AG04449 (cell line): ENCODE measurements around the gene NXPH4.

Experiments used
- CTCF ChIA-PET: fragments of 350-600 bp; formaldehyde crosslinking; extraction: SDS; loops from one replicate; lab custom pipeline; 2021; ENCODE audit warnings: antibody characterized with exemption; lab: Yijun Ruan, JAX
- POLR2A ChIA-PET: fragments of 400-600, 350-600 bp; formaldehyde crosslinking; extraction: SDS; loops from one replicate; lab custom pipeline; 2020; ENCODE audit warnings: antibody characterized with exemption, inconsistent platforms; lab: Yijun Ruan, JAX
- DNase-seq: peaks from one replicate; pipeline ENCODE4 v3.0.0-alpha.2; 2010; ENCODE audit warnings: low read depth, low spot score
- H3K4me3 ChIP-seq: 2 replicates; pipeline ENCODE4 v1.5.1; 2011; ENCODE audit warnings: low read depth, mild to moderate bottlenecking, control low read depth, low read length
- TF ChIP-seq, protein P1 (sequence below): IDR thresholded peaks from one replicate; pipeline ENCODE4 v1.5.1; 2011; ENCODE audit warnings: mild to moderate bottlenecking, moderate library complexity, low read length, control low read depth, inconsistent platforms; ENCODE audit not compliant: insufficient read depth; ENCODE audit errors: missing control alignments

Gene NXPH4

DNA sequence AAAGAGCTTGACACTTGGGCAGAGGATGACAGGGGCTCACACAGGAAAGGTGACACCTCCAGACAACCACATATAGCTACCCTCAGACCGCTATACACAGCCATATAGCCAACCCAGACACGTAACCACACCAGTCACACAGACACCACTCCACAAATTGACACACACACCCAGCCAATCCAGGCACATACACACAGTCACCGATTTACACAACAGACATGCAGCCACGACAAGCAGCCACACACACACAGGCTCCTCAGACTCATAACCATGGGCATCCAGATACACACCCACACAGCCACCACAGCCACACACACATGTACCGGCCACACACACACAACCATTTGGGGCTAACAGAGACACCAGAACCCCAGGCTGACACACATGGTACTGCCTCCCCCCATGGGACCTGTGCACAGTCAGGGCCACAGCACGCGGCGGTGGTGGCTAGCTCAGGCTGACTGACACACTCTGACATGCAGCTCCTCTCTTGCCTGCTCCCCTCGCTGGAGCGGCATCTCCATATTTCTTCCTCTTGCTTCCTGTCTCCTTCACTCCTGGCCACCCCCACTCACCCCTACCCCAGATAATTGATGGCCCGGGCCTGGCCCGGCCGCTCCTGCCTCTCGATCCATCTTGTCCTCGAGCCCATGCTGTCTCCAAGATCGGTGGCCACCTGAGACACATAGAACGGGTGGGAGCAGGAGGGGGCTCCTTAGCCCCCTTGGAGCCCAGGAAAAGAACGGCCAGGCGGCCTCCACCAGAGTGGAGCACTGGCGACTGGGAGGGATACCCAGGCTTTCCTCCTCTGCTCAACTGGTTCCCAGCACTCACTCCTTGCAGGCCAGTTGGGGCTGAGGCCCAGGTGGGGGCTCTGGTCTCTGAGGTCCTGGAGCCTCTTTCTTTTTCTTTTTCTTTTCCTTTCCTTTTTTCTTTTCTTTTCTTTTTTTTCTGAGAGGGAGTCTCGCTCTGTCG is 6.9 kb downstream of the NXPH4 start:
- TF ChIP-seq, protein P1, sequence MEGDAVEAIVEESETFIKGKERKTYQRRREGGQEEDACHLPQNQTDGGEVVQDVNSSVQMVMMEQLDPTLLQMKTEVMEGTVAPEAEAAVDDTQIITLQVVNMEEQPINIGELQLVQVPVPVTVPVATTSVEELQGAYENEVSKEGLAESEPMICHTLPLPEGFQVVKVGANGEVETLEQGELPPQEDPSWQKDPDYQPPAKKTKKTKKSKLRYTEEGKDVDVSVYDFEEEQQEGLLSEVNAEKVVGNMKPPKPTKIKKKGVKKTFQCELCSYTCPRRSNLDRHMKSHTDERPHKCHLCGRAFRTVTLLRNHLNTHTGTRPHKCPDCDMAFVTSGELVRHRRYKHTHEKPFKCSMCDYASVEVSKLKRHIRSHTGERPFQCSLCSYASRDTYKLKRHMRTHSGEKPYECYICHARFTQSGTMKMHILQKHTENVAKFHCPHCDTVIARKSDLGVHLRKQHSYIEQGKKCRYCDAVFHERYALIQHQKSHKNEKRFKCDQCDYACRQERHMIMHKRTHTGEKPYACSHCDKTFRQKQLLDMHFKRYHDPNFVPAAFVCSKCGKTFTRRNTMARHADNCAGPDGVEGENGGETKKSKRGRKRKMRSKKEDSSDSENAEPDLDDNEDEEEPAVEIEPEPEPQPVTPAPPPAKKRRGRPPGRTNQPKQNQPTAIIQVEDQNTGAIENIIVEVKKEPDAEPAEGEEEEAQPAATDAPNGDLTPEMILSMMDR, result no peak
- H3K4me3 ChIP-seq, result no peak overlapping the region
- ChIA-PET CTCF (interaction anchor here (0.6 to 13.3 kb wide), 6 partner anchors 8 to 230 kb away, joined by 3 to 425 read pairs (median 4); partner anchors contain the start of gene NXPH4), POLR2A (no interaction called here)
- no peak for DNase-seq

DNA sequence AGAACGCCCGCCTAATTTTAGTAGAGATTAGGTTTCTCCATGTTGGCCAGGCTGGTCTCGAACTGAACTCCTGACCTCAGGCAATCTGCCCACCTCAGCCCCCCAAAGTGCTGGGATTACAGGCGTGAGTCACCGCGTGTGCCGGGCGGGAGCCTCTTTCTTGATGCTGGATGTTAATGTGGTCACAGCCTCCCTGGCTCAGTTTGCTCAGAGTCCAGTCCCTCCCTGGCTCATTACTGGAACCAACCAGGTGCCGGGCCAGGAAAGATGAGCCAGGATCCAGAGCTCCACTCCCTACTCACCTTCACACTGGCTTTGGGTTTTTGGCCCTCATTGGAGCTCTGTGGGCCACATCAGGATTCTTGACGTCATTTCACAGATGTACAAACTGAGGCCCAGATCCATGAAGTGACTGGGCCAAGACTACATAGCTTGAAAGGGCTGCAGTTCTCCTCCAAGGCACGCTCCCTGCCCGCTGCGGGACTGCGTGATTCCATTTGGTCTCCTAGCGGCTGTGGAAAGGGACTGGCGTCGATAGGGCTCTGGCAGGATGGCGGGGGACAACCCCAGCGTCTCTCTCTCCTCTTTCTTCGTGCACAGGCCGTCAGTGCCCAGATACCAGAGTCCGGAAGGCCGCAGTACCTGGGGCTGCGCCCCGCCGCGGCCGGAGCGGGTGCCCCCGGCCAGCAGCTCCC is 7.8 kb downstream of the NXPH4 start:
- TF ChIP-seq, protein P1, result no peak
- H3K4me3 ChIP-seq, result no peak overlapping the region
- ChIA-PET POLR2A (no interaction called here), CTCF (interaction anchor here (0.9 to 13.3 kb wide), 3 partner anchors 9 to 238 kb away, joined by 4 to 425 read pairs (median 290); partner anchors contain the start of gene NXPH4)
- no peak for DNase-seq

DNA sequence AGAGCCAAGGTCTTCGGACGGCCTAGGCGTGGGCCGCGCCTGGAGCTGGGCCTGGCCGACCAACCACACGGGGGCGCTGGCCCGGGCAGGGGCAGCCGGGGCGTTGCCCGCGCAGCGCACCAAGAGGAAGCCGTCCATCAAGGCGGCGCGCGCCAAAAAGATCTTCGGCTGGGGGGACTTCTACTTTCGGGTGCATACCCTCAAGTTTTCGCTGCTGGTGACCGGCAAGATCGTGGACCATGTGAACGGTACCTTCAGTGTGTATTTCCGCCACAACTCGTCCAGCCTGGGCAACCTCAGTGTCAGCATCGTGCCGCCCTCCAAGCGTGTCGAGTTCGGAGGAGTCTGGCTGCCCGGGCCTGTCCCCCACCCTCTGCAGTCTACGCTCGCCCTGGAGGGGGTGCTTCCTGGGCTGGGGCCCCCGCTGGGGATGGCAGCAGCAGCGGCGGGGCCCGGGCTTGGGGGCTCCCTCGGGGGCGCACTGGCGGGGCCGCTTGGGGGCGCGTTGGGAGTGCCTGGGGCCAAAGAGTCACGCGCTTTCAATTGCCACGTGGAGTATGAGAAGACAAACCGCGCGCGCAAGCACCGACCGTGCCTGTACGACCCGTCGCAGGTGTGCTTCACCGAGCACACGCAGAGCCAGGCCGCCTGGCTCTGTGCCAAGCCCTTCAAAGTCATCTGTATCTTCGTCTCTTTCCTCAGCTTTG is 8.5 kb downstream of the NXPH4 start:
- DNase-seq, result no peak
- TF ChIP-seq, protein P1, result peak; percentile 53
- no peak overlapping the region for H3K4me3 ChIP-seq
- CTCF ChIA-PET, result interaction anchor here (0.6 to 13.3 kb wide), 4 partner anchors 10 to 238 kb away, joined by 3 to 425 read pairs (median 147); partner anchors contain the start of gene NXPH4
- POLR2A ChIA-PET, result no interaction called here

DNA sequence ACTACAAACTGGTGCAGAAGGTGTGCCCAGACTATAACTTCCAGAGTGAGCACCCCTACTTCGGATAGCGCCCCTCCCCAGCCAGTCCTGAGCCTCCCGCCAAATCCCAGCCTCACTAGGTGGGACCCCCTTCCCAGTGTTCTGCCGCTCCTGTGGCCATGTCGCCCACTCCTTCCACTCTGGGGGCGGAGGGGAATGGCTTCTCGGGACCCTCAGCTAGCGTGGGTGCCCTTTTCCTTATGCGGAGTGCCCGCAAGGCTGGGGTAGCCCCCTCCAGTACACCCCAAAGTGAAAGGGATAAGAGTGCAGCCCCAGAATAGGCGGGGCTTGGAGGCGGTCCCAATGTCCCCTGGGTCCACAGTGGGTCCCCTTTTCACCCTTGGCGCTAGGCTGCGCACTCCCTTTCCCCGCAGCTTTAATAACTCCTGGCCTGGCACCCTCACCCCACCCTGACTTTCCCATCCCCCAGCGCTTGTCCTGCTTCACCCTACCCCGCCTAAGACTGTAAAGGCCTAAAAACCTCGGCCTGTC is 9.2 kb downstream of the NXPH4 start:
- POLR2A ChIA-PET, result interaction anchor here (1.9 kb wide), 1 partner anchor 12 kb away, joined by 5 read pairs; no protein-coding TSS in a partner anchor
- CTCF ChIA-PET, result interaction anchor here (0.6 to 13.3 kb wide), 3 partner anchors 10 to 227 kb away, joined by 3 to 425 read pairs (median 290); partner anchors contain the start of gene NXPH4
- TF ChIP-seq, protein P1, result no peak
- no peak for DNase-seq
- no peak overlapping the region for H3K4me3 ChIP-seq

DNA sequence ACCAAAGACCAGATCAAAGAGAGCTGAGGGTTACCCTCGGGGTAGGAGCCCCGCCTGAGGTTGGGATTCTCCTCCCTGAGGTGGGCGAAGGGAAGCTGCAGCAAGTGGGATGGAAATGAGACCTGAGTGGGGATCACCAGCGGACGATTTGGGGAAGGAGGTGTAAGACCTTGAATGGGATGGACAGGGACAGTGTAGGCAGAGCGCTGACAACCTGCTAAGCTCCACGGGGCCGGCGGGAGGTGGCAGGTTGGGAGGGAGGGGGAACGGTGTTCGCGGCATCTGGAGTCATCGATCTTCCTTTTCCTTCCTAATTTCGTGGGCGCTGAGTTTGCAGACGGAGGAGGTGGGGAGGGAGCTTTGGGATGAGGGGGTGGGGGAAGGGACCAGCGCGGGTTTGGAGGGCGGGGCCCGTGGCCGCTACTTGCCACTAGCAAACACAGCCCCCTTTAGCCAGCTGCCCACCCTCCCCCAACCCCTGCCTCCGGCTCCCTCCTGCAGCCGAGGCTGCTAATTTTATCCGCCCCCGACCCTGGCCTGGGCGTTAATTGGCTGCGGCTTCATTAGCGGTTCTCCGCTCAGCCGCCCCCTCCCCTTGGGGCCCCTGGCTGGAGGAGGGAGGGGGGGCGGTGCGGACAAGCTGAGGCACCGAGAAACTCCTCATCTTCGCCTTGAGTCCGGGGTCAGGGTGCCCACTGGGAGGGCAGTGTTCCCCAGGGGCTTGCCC is 10.2 kb downstream of the NXPH4 start:
- DNase-seq, result no peak
- ChIA-PET POLR2A (interaction anchor here (1.3 to 1.9 kb wide), 2 partner anchors 11 to 12 kb away, joined by 4 to 5 read pairs; no protein-coding TSS in a partner anchor), CTCF (interaction anchor here (1.1 to 13.3 kb wide), 3 partner anchors 11 to 226 kb away, joined by 4 to 425 read pairs (median 290); partner anchors contain the start of gene NXPH4)
- TF ChIP-seq, protein P1, result no peak
- no peak overlapping the region for H3K4me3 ChIP-seq
